Pulmonary artery endothelial cell (primary cell): ENCODE data around the gene ENG. TPM values are rescaled to one million over a fixed set of nuclear protein-coding genes. Genes with fewer than 3 reads are reported as not detected.

ENCODE experiments used
- DNase-seq: peaks from one replicate; pipeline ENCODE4 v3.0.0-alpha.2; 2011; ENCODE audit warnings: low read depth, low spot score
- total RNA-seq: library from RNA; depleted of rRNA; stranded (reverse); fragments of >200 nt; gene quantifications from 2 replicates; pipeline ENCODE4 v1.2.3, GENCODE V29; 2014

ENG gene
- total RNA-seq, 1 donor from 2014 or later = 49.5 TPM

DNA sequence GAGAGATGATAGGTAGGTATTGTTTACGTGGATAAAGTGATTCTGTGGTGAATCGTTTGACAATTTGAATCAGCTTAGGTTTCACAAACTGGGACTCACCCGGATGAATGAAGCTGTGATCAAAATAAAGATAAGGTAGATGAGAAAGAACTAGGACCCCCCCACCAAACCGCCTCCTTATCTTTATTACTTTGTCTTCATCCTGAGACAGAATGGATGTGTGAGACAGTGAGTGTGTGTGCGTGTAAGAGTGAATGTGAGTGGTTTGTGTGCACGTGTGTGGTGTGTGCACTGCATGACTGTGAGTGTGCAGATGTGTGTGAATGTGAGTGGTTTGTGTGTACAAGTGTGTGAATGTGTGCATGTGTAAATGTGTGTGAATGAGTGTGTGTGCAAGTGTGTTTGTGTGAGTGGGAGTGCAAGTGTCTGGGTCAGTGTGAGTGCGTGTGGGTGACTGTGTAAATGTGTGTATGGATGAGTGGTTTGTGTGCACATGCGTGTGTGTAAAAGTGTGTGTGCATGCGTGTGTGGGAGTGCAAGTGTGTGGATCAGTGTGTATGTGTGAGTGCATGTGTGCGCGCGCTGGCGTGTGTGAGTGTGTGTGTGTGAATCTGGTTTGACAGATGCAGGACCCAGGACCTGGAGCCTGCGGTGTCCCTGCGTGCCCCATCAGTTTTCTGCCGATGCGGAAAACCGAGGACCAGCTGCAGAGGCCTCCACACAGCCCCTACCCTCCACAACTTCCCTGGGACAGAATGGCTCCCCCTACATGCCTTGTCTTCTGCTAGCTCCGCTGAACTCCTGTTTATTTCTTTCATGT, 11.4 kb upstream of the ENG start:
- no peak for DNase-seq

DNA sequence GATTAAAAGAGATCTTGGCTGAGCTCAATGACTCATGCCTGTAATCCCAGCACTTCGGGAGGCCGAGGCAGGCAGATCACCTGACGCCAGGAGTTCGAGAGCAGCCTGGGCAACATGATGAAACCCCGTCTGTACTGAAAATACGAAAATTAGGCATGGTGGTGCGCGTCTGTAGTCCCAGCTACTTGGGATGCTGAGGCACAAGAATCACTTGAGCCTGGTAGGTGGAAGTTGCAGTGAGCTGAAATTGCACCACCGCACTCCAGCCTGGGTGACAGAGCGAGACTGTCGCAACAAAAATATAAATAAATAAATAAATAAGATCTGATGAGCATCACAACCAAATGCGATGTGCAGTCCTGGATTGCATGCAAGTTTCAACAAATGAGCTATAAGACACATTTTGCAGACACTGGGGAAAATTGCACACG, 8.7 kb upstream of the ENG start:
- no peak for DNase-seq

DNA sequence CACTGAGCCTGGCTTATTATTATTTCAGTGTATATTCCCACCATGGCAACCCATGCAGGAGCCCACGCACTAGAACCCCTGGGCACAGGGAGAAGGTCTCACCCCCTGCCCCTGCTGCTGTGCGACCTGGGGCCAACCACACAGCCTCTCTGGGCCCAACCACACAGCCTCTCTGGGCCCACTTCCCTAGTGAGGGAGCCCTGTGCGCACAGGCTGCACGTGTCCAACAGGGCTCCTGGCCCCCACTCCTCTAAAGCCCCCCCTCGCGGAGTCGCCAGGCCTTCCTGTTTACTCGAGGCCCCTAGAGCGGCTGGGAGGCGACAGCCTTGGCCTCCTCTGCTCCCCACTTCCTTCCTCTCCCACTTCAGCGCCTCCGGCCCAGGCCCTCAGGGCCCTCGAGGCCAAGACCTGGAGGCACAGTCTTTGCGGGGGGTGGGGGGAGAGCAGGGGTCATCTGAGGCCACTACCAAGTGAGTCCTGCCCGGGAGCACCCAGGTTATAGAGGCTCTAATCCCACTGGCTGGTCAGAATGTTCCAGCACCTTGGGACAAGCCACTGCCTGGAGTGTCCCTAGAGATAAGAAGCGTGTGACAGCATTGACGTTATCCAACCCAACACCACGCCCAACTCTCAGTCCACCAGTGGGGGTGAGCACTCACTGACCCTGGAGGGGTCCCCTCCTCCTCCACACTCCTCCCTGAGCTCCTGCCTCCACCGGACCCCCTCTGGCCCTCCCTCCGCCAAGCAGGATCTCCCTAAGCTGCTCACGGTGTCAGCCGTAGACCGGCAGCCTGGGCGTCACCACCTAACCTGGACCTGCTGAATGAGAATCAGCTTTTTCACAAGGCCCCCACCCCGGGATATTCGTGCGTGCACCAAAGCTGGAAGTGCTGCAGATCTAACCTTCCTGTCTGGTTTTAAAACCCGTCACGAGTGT, 7.9 kb upstream of the ENG start:
- no peak for DNase-seq

DNA sequence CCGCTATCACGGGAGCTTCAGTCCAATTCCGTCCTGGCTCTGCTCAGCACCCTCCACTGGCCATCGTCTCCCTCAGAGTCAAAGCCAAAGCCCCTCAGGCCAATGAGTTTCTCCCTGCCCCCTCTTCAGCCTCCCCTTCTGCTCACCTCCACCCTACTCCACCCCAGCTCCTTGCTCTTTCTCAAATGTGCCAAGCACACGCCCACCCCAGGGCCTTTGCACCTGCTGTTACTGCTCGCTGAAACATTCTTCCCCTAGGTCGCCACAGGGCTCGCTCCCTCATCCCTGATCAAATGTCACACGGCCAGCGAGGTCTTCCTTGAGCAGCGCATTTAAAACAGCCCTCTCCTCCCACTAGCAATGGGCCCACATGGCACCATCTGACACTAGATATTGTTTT, 6.3 kb upstream of the ENG start:
- no peak for DNase-seq

DNA sequence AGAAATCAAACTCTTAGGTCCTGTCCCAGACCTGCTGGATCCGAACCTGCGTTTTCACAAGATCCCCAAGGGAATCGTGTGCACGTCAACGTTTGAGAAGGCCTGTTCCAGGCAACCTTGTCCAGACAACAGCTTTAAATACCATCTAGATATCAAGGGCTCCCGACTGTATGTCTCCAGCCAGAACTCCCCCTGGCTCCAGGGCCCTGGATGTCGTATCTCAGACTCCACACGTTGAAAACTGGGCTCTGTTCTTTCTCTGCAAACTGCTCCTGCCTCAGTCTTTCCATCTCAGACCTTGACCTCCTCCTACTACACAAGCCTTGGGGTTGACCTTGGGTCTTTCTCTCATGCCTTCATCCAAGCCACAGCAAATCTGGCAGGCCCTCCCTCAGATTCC, 5.8 kb upstream of the ENG start:
- DNase-seq = no peak

DNA sequence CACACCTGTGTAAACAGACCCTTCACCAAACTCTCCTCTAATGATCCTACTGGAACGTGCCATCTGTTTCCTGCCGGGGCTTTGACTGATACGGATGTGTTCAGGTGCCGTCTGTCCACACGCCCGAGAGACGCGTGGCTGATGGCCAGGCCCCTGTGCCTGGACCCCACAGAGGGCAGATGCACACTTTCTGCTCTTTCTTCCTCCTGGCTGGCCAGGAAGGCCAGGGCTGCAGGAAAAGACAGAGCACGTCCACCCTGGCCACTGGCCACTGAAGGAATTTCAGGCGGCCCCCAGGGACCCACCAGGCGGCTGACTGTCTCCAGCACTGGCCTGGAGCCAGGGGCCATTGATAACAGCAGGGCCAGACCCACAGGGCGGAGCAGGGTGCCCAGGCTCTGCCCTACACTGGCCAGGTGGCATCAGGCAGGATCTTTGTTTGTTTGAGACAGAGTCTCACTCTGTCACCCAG, 3.6 kb upstream of the ENG start:
- DNase-seq = no peak

DNA sequence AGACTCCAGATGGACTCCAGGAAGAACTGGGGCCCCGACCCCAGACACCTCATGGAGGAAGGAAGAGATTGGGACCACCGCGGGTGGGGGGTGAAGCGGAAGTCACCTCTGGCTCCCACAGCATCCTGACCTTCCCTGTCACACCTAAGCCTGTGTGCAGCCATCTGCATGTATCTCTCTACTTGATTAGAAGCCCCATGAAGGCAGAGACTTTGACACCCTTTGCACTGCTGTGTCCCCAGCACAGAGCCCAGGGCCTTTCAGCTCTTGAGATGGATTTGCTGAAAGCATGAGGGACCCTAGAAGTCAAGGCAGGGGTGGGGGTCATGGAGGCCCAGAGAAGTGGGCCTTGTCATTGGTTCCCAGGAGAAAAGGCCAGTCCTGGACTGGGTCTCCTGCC, 2.8 kb upstream of the ENG start:
- no peak for DNase-seq

DNA sequence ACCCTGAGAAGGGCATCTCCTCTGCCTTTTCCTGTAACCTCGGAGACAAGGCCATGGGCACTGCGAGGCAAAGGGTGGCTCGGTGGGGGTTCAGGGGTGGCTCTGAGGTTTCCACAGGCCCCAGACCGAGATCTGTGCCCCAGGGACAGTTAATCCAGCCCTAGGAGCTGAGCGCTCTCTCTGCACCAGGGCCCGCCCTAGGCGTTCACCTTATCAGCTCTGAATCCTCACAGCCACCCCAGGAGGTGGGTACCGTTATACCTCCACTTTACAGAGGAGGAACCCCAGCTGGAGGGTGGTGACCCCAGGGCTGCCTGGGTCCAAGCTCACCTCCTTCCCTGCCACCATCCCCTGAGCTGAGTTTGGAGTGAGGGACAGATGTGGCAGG, 2.3 kb upstream of the ENG start:
- DNase-seq = no peak

DNA sequence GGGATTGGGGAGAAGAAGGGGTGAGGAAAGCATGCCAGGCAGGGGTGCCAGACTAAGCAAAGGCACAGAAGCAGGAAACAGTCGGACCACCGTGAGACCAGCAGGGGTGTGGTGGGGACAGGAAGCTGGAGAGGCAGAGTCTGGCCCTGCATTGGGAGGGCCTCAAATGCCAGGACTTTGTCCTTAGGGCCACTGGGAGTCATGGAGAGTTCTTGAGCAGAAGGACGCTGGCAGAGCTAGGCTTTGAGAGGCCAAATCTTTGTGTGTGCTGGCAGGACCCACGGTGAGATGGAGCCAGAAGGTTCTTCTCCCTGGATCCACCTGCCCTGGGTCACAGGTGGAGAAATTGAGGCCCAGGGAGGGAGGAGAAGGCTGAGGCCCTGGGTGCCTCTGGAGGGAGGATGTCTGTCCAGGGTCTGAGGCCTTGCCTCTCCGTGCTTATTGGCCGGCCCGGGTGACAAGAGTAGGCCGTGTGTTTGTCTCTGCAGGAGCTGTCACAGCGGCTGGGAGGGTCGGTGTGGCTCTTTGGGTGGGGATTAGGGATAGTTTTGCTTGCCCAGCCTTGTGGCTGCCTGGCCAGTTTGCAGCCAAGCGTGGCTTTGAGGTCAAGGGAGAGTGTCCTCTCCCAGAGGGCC, 1.8 kb upstream of the ENG start:
- DNase-seq = no peak

DNA sequence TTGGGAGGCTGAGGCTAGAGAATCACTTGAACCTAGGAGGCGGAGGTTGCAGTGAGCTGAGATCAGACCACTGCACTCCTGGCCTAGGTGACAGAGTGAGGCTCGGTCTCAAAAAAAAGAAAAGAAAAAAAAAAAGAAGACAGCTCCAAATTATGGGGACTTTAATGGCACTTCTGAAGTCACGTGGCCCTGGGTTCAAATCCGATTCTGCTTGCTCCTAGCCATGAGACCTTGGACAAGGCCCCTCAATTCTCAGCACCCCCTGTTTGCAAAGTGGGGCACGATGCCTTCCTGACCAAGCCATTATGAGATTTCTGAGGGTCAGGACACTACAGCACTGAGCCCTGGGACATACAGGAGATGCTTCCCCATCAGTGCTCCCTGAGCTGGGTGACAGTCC, 1.1 kb upstream of the ENG start:
- DNase-seq = no peak

DNA sequence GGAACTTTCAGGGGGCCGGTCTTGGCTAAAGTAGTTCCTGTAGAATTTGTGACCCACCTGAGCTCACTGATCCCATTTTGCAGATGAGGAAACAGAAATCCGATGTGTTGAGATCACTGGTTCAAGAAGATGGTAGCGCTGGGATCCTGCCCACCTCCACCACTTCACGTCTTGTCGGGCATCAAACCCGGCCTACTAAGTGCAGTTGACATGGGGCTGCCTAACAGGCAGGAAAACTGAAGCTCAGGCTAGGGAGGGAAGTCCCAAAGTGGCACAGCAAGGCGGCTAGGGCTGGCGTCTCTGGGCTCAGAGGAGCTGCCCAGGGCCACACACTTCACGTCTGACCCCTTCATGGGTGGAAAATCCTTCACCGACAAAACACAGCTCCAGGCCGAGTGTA, 502 bp upstream of the ENG start:
- no peak for DNase-seq

DNA sequence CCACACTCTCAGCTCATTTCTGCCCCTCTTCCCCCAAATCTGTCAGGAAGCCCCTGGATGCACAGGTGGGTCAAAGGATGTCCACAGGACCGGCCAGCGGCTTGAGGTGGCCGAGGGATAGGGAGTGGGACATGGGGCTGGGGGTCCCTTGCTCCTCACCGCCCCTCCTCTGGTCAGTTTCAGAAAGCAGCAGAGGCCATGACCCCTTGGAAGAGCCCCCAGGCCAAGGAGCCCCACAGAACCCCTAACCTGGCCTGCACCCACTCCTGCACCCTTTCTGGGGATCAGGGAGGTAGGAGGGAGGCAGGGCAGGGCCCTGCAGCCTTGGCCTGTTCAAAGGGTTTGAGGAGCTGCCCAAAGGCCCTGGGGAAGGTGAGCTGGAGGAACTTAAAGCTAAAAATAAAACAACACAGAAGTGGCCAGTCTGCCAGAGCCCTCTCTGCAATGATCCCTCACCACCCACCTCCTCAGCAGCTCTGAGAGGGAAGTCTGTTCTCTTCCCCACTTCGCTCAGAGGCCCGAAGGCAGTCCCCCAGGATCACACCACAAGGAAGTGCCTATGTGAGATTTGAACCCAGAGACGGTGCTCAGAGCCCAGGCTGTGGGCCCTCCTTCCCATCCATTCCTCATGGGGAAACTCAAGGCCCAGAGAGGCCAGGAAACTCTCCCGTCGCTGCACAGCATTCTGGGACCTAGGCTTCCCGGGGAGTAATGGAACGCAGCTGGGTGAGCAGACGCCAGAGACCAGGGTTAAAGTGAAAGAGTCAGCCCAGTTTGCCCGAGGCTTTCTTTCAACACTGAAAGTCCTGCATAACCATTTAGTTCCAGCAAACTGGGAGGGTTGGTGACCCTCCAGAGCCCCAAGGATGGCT, 910 bp downstream of the ENG start:
- no peak for DNase-seq

DNA sequence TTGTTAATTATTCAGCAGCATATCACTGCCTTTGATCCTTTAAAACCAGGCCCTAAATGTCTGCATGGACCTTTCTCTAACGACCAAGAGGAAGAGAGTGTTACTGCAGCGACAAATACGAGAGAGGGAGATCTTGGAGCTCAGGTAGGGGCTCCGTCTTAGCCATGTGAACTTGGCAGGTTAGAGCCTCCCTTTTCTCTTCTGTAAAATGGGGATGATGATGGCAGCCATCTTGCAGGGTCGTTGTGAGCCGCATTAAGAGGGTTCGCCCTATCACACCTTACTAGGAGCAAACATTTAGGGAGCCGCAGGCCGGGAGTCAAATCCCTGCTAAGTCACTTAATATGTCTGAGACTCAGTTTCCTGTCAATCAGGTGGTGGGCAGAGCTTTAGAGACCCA, 1.6 kb downstream of the ENG start:
- DNase-seq = no peak

DNA sequence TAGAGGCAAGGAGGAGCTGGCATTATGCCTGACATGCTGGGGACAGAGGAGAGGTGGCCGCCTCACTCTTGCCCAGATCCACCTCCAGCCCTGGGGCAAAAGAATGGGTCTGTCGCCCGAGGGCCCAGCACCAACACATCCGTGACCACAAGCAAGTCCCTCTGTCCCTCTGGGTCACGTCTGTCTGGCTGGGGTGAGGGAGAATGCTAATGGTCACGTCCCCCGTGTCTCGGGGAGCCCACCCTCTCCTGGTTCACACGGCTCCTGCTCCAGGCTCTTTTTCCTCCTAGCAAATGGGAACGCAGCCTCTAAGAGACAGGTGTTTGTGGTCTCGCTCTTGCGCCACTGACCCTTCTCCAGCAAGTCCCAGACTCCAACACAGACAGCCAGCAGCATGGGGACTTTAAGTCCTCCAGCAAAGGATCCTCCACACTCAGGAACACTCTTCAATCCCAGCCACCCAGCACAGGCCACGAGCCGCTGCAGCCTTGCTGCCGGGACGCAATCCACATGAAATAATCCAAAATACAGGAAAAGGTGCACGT, 4.1 kb downstream of the ENG start:
- no peak for DNase-seq

DNA sequence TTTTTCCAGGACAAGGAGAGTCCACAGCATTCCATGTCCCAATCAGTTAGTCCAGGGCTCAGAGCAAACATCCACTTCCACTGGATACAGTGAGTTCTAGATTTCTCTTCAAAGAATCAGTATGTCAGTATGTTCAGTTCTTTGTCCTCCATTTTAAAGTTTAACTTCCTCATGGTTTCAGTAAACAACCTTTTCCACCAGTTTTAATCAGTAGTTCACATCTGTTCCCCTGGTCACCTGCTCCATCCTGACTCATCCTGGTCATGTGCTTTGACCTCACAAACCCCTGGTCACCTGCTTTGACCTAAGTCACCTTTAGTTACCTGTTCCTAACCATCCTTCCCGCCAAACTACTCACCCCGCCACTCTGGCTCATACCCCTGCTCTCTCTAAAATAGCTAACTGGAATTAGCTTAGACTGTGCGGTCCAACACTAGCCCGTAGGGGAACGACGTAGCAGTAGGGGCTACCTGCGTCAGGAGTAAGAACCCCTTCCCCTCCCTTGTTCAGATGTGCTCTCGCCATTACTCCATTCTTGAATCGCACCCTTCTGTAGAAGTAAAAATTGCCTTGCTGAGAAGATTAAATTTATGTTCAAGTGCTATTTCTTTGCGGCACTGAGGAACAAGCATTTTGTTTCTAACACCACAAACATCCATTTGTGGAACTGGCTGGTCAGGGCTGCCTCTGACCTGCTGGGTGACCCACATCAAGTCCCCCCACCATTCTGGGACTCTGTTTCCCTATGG, 5.5 kb downstream of the ENG start:
- no peak for DNase-seq

DNA sequence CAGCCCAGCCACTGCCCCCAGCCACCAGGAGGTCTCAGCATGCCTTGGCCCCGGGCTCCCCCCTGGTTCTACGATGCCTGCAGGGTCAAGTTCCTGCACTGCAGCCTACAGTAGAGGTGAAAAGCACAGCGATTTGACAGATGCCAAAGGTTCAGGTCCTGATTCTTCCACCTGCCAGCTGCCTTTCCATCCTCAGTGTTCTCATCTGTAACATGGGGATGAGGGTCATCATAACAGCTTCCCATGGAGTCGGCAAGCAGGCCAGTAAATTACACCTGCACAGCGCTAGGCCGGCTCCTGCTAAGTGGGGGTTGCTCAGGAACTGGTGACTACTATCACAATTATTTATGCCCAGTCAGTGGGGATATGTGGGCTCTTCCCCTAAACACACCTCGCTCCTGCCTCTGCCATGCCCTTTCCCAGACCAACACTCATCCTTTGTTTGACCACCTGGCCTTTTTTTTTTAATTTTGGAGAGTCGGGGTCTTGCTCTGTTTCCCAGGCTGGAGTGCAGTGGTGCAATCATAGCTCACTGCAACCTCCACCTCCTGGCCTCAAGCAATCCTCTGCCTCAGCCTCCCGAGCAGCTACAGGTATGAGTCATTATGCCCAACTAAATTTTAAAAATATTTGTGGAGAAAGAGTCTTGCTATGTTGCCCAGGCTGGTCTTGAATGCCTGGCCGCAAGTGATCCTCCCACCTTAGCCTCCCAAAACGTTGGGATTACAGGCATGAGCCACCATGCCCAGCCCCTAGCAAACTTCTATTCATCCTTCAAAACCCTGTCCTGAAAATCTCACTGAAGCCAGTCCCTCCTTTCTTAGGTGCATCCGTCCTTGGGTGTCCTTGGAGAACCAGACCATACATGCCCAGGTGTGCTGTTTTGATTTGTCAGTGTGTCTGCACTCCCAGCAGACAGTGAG, 6.4 kb downstream of the ENG start:
- DNase-seq = no peak

DNA sequence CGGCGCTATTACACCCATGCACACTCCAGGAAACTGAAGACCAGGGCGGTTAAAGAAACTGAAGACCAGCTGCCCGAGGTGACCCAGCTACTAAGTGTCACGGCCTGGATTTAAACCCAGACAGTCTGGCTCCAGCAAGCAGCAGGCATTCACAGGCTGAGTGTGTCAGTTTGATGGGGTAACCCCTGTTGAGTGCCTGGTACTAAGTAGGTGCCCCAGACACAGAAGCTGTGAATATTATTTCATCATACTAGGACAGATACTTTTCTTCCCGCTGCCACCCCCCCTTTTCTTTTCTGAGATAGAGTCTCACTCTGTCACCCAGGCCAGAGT, 7.3 kb downstream of the ENG start:
- no peak for DNase-seq

DNA sequence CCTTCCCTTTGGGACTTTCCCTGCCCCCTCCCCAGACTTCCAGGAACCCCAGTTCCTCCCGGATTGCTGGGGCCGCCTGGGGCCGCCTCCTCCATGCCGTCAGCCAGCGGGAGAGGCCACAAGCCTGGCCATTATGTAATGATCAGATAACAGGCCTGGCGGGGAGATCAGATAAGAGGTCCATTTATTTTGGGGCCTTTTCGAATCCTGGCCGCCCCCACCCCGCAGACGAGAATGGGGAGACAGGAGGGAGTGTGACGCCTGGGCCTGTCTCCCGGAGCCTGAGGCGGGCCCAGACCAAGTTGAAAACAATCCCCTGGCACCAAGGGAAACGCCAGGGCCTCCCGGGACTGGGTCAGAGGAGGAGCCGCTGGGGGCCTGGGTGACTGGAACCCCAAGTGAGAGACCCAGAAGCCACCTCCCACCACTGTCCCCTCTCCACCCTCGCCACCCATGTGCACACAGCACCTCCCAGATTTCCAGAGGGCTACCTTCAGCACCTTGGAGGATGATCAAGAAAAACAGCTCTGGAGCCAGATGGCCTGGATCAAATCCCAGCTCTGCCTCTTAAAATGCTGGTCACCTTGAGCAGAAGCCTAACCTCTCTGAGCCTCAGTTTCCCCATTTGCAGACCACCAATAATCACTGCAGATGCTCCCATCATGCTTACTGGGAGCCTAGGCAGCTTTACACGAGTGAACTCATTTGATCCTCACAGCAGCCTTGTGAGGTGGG, 7.8 kb downstream of the ENG start:
- DNase-seq = no peak
